ACHN (cell line): Measurements from ENCODE around the gene HMCN1.
"Not testable (repeated sequence)": the region's sequence is repeated elsewhere in the genome, so short reads cannot be mapped to it uniquely, and the experiment has no call there.

Experiments
- DNase-seq: peaks from one replicate; pipeline ENCODE4 v3.0.0-alpha.2; 2015
- in situ Hi-C: cut with HindIII; loops from 2 replicates; pipeline ENCODE4 v1.10.0; 2017; ENCODE audit warnings: low sequenced_read_pairs, low pct_ligation_motif_present, low pct_unique_long_range_greater_than_20kb

HMCN1 gene

DNA sequence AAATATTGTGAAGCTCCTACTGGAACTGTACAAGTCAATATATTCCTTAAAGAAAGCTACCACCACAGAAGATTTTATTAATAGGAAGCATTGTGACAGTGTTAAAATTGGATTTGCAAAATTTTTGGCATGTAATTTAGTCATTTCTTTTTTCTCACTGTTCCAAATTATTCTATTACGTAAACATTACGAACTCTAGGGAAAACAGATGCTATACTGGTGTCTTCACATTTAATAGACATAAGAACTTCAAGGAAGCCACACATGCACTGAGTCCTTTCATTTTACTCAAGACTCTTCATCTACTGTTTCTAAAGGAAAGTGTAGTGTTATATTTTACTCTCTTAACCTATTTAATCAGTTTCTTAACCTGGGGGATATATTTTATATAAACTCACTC, 135.4 kb downstream of the HMCN1 start:
- in situ Hi-C loops = no loop called here
- DNase-seq = no peak

GRCh38 chr1:185871627-185872150, 137.5 kb downstream of the HMCN1 start:
- in situ Hi-C loops = no loop called here
- no peak for DNase-seq

GRCh38 chr1:185874246-185874645, 140.1 kb downstream of the HMCN1 start:
- in situ Hi-C loops = no loop called here

GRCh38 chr1:185880330-185880729, 146.1 kb downstream of the HMCN1 start:
- in situ Hi-C loops = no loop called here
- DNase-seq = no peak

More at GRCh38 chr1:185874246-185874645, 140.1 kb downstream of the HMCN1 start:
- no peak for DNase-seq

DNA sequence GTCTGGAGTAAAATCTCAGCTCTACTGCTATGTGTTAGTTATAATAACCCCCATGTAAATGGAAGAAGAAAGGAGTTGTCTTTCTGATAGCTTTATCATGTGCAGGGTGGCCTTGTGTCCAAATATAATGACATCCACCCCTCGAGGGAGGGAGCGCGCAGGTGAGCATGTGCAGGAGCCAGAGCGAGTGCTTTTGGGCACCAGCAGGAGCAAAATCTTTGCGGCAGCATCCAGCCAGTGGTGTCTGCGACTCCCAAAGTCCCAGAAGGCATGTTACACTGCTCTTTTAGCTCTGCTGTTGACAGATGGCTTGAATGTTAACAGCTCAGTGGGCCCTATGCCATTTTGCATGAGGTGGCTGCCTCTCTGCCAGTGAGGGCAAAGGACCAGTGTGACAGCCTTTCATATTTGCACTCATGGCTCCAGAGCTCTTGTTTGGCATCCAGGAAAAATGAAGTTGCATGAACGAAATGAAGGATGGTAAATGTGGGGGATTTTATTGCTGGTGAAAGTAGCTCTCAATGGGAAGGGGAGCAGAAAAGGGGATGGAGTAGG, 146.7 kb downstream of the HMCN1 start:
- no peak for DNase-seq
- in situ Hi-C loops = no loop called here

DNA sequence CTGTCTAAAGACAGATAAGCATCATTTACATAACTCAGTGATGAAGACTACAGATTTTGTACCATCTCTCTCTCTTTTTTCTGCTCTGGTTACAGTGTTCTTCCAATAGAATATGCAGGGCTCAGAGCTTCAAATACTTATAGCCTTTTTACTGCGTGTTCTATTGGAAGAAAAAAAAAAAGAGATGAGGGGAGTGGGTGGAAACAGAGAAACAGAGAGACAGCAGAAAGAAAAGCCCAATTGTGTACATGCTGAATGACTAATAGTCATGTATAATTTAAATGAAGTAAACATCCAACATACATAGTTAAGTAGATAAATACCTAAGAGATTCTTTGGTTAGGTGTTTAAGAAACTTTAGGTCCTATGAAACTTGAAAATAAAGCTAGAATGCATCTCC, 151.9 kb downstream of the HMCN1 start:
- in situ Hi-C loops = no loop called here
- no peak for DNase-seq

GRCh38 chr1:185886671-185887070, 152.5 kb downstream of the HMCN1 start:
- in situ Hi-C loops = no loop called here
- DNase-seq = no peak

GRCh38 chr1:185892831-185893403, 158.7 kb downstream of the HMCN1 start:
- DNase-seq, in situ Hi-C loops: not testable (repeated sequence)

- in situ Hi-C loops = no loop called here
Observed at GRCh38 chr1:185894791-185895190, 160.6 kb downstream of the HMCN1 start.

DNA sequence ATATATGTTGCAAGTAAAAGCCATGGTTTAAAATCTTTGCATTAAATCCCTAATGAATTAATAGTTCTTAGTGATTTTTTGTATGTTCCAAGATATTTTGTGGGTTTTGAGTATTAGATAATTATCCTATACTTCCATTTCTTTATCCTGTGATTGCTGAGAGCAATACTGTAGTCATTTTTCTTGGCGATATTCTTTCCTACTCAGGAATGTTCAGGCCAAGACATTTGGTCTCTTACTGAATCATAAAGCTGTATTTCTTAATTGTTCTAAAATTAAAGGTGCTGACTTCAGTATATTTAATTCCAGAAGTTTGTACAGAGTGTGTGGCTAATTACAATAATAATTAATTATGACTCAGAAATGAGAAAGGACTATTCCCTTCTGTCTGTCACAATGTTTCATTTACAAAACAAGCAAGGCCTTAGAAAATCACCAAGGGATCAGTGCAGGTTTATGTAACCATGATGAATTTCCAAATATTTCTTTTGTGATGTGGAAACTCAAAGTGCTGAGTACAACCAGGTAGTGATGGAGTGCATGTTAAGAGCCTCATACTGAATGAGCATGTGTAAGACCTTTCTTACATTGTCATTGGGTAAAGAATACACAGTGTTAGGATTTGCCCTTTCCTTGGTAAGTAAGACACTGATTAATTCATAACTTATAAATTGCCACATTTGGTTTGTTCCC, 161.2 kb downstream of the HMCN1 start:
- in situ Hi-C loops = no loop called here

More at GRCh38 chr1:185894791-185895190, 160.6 kb downstream of the HMCN1 start:
- no peak for DNase-seq

DNA sequence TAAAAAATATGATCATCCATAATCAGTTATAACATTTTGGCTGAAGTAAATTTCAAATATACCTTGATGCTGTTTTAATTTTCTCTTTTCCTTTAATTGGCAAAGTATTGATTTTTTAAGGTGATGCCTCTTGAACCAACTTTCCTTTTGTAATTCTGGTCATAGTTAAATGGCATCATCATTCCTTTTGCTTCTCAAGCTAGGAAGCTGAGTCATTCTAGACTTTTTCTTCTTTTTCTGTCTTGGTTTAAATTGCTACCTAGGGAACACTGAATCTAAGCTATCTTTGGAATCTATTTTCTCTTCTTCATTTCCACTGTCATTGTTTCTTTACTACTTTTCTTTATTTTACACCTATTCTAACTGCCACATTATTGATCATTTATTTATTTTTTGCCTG, 162.7 kb downstream of the HMCN1 start:
- in situ Hi-C loops = no loop called here
- no peak for DNase-seq

More for the DNA sequence above, 161.2 kb downstream of the HMCN1 start:
- no peak for DNase-seq

DNA sequence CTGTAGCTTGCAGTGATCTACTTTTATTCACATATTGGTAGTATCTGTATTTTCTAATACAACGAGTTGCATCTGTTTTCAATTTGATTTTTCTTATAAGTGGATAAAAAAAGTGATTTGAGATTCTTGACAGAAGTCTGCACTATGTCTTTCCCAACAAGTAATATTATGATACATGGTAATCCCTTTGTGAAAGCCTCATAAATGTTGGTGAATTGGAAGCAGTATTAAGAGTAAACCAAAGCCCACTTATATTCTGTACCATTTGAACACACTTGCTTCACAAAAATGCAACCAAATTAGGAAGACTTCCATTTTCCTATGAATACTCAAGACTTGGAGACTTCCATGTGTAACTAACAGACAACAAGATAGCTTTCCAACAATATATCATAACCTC, 172.0 kb downstream of the HMCN1 start:
- DNase-seq = no peak
- in situ Hi-C loops = no loop called here

DNA sequence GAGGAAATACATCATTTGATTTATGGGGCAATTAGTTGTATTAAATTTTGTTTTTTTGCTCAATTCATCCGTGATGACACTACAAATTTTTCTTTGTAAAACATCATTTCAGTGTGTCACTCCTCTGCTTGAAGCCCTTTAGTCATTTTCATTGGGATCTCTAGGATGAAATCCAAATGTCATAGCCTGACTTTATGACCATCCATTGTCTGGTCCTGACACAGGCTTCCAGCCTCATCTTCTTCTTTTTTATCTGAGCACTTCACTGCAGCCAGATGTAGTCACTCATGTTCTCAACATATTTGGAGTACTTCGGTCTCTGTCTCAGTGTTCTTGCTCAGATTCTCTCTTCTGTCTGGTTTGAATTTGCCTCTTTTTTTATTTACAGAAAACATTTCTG, 173.1 kb downstream of the HMCN1 start:
- in situ Hi-C loops = no loop called here

DNA sequence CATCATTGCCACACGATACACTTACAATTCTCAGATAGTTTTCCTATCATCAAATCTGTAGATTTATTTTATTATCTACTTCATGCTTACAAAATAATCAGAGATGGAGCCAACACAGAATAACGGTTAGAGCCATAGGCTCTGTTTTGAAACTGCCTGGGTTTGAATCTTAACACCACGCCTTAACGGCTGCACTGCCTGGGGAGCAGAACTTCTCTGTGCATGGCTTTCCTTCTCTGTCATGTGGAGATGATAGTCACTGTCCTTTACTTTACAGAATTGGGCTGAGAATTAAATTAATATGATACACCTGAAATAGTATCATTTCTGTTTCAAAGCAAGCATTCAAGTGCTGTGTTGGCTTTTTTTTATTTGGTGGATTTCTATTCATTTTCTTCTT, 177.8 kb downstream of the HMCN1 start:
- in situ Hi-C loops = no loop called here
- no peak for DNase-seq

More for the DNA sequence above, 173.1 kb downstream of the HMCN1 start:
- DNase-seq = no peak

- in situ Hi-C loops = no loop called here
- DNase-seq = no peak
Observed at GRCh38 chr1:185912504-185912903, 178.3 kb downstream of the HMCN1 start.

DNA sequence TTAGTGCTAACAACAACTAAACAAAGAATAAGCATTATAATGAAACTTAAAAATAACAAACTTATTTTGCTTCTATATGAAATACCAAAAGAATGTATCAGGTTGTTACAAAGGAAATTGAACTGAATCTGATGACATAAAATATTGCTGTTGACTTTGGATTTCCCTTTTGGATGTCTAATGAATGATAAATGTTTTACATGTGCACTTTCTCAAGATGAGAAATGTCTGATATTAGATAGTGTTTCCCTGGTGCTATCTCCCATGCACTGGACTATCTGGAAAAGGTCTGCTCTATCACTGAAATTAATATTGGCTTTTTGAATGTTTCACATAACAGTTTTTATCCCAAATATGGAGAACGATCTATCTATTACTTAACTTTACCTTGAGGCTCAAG, 179.9 kb downstream of the HMCN1 start:
- in situ Hi-C loops = no loop called here
- DNase-seq = no peak

DNA sequence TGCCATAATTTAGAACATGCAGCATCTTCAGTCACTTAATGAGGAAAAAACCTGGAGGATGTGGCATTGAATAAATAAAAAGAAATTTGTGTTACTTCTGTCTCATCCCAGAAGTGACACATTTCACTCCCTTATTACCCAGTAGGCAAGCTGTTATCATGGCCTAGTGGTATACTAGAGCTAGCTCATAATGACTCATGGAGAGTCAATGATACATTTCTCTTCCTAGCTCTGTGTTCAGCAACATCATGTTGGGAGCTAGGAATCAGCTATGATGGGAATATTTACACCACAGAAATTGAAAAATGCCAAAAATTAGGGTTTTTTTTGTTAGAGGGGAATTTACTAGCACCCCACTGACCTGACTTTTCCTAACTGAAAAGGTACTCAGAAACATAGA, 182.7 kb downstream of the HMCN1 start:
- no peak for DNase-seq
- in situ Hi-C loops = no loop called here

DNA sequence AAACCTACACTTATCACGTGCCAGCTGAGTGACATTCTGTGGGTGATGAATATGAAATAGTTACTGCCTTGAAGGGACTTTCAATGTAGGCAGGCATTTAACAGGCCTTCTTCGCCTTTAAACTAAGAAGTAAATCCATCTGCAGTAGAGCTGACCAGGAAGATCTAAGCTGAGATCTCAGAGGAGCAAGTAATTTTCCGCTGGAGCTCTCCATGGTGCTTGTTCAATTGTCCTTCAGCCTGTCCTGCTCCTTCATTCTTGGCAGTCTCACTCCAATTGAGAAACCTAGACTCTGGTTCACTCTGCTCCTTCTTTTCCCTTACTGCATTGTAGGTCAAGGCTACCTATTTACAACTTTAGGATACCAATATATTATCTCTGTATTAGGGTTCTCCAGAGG, 183.5 kb downstream of the HMCN1 start:
- DNase-seq = peak; percentile 55
- in situ Hi-C loops = no loop called here

DNA sequence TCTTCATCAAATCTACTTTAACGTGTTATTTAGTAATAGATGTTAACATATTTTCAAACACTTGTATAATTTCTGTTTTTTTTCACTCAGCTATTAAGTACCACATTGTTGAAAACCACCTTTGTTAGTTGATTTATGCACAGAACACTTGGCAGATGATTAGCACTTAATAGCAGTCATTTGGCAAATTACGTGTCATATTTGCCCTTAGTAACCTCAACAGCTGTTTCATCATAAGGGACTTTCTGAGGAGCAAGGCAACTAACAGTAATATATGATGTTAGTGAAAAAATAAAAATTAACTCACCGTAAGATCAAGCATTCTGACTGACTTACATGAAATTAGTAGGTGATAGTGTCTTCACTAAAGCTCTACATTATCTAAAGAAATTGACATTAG, 186.4 kb downstream of the HMCN1 start:
- in situ Hi-C loops = no loop called here
- no peak for DNase-seq

DNA sequence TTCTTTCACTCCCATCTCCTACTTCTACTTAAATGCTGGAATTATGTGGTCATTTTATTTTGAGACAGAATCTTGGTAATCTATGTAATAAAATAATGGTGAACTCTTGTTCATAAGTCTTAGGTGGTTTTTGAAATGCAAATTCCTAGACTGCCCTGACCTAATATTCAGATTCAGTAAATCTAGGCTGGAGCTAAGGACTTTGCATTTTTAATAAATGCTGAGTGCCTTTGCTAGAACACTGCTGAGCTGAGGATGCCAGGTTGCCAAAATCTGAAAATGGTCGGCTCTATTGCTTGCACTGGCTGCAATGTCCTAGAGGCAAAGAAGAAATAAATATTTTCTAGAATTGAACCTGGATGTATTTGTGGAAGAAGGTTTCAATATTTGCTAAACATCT, 187.4 kb downstream of the HMCN1 start:
- in situ Hi-C loops = no loop called here
- no peak for DNase-seq
